HG02610 (cell line): ENCODE results near the gene NNMT.

ENCODE experiments used
- ATAC-seq: cut with Tn5 transposase; IDR thresholded peaks from one replicate; pipeline ENCODE4 v1.9.1; 2021; ENCODE audit warnings: mild to moderate bottlenecking, moderate library complexity; ENCODE audit not compliant: unreplicated experiment

NNMT gene

DNA sequence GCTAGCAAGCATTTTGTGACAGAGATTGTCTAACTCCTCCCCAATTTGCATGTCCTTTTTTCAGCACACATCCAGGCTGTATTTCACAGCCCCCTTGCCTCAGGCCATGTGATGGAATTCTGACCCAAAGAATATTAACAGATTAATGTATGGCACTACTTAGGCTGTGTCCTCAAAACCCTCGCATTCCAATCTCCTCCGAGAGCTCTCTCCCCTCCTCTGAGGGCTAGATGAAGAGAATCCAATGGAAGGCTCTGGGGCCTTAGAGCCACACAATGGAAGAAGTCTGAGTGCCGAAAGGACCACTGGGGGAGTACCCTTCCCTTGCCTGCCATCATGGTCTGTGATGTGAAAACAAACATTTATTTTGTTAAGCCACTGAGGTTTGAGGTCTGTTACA is 13.7 kb upstream of the NNMT start:
- no peak for ATAC-seq

DNA sequence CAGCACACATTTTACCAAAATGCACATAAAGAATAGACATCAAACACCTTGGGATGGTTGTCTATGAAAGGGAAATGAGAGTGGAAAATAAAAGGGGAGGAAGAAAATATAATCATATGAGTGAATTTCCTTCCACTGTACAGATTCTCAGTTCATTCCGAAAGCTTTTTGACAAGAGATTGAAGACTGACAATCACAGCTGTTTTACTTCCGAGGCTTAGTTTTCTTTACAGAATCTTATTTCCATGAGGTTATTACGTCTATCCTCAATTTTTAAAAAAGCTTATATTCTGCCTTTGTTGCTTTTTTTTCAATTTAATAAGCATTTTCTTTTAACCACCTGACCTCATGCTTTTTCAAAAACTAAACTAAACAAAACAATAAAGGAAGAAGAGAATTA is 12.8 kb upstream of the NNMT start:
- no peak for ATAC-seq

DNA sequence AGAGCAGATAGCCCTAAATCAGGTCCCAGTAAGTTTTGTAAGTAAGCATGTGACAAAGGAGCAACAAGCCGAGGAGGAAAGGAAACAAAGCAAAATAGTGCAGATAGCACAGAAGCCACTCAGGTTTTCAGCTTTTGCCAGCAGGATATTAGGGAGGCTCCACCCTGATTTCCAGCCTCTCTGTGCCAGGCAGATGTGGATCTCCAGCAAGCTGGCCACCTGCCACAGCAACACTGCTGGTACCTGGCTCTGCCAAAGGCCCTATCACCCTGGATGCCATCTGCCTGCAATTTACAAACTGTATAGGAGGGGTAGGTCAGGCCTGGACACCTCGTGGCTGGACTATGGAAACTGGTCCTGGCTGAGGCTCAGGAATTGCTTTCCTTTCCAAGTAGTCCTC is 12.2 kb upstream of the NNMT start:
- ATAC-seq, result no peak

DNA sequence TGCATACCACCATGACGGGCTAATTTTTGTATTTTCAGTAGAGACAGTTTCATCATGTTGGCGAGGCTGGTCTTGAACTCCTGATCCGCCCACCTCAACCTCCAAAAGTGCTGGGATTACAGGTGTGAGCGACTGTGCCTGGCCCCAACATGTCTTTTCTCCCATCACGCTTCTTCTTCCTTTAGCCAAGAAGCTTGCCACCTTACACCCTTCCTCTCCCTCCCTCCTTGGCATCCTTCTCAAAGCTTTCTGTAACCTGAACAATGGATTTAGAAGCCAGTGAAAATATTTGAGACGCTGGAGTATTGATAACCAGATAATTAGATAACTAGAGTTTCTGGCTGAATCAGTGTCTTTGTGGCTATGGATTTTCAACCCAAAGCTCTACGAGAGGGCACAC is 11.3 kb upstream of the NNMT start:
- ATAC-seq, result no peak

DNA sequence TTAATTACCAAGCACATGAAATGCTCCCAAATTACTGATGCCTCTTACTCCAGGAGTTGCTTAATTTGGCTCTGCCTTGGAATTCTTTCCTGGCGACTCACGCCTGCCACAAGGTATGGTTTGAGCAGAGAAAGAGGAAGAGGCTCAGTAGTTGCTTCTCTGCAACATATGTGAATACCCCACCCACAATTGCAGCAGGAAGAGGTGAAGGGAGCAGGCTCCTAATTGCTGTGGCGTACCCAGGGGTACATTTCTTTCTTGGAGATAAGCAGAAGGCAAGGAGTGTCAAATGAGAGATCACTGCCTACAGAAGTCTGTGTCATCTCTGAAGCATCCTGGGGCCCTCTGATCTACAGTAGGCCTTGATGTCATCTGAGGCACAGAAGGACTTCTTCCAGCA is 10.6 kb upstream of the NNMT start:
- ATAC-seq, result no peak

DNA sequence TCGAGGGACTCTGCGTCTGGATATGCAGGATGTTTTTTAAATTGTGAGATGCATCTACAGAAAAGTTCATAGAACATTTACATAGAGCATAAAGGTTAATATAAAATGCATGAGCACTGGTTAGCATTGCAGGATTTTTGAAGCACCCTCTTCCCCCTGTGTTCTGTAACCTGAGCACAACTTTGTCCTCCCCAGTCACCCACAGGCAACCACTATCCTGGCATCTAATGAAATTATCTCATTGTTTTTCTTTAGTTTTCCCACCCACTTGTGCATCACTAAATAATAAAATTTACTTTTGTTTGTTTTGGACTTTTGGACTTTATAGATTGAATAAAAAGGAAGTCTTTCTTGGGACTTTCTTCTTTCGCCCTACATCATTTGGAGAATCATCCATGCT is 10.0 kb upstream of the NNMT start:
- no peak for ATAC-seq

DNA sequence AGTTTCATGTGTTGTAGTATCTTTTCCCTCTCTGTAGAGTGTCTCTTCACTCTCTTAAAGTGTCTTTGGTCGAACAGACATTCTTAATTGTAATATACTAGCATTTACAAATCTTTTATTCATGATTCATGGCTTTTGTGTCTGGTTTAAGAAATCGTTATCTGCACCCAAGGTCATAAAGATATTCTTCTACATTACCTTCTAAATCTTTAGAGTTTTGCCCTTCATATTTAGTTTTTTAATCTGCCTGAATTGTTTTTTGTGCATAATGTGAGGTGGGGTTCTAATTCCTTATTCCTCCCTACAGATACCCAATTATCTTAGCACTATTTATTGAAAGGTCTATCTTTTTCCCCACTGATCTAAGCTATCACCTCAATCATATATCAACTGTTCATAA is 9.0 kb upstream of the NNMT start:
- ATAC-seq, result no peak

DNA sequence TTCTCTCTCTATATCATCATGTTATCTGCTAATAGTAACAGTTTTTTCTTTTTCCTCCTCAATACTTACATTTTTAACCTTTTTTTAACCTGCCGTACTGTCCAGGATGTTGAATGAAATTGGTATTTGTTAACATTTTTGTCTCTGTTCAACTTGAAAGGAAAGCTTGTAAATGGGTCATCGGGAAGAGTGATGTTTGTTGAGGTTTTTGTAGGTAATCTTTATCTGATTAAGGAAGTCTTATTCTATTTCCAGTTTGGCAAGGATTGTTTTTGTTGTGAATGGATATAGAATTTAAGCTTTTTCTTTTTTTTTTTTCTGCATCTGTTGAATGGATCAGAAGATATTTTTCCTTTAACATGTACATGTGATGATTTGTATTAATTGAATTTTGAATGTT is 8.1 kb upstream of the NNMT start:
- ATAC-seq, result no peak

DNA sequence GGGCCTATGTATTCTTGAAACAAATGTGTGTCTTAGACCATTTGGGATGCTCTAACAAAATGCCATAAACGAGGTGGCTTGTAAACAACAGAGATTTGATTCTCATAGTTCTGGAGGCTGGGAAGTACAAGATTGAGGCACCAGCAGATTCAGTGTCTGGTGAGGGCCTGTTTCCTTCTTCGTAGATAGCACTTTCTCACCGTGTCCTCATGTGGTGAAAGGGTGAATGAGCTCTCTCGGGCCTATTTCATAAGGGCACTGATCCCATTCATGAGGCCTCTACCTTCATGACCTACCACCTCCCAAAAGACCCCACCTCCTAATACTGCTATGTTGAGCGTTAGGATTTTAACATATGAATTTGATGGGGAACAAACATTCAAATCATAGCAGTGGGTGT is 6.4 kb upstream of the NNMT start:
- no peak for ATAC-seq

DNA sequence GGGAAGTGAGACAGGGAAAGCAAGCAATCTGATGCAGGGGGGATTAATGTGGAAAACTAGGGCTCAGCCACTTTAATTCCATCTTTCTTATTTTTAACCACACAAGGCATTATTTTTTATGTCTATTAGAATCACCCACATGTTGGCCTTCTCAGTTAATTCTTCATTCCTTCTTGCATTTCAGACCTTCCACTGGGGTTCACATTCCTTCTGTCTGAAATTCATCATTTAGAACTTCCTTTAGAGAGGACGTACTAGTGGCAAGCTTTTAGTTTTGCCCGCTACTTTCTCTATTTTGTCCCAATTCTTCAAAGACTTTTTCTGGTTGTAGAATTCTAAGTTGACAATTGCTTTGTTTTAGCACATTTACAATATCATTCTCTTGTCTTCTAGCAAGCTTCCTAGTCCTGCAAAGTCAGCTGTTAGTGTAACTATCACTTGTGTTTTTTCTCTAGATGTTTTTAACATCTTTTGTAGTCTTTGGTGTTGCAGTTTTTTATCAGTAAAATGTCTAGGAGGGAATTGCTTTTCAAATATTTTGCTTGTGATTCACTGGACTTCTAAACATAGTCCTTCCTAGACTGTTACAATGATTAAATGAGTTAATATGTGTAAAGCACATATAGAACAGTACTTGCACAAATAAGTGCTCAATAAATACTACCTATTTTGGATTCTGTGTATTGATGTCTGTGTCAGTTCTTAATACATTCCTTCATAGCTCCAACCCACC is 5.5 kb upstream of the NNMT start:
- no peak for ATAC-seq

DNA sequence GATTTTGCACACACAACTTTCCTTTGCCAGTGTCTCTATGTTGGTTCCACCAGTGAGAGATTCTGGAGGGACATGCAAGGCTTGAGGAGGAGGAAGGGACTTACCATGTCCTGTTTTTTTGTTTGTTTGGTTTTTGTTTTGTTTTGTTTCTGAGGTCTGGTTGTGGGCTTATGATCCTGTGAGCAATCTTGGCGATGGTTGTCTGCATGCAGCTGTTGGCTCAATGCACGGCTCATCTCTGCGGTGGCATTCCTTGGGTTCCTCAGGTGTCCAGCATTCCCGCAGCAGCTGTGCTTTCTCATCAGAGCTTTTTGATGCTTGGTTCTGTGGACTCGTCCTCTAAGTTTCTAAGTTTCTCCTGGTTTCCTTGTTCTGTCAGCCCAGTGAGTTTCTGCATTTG is 4.8 kb upstream of the NNMT start:
- ATAC-seq, result no peak

DNA sequence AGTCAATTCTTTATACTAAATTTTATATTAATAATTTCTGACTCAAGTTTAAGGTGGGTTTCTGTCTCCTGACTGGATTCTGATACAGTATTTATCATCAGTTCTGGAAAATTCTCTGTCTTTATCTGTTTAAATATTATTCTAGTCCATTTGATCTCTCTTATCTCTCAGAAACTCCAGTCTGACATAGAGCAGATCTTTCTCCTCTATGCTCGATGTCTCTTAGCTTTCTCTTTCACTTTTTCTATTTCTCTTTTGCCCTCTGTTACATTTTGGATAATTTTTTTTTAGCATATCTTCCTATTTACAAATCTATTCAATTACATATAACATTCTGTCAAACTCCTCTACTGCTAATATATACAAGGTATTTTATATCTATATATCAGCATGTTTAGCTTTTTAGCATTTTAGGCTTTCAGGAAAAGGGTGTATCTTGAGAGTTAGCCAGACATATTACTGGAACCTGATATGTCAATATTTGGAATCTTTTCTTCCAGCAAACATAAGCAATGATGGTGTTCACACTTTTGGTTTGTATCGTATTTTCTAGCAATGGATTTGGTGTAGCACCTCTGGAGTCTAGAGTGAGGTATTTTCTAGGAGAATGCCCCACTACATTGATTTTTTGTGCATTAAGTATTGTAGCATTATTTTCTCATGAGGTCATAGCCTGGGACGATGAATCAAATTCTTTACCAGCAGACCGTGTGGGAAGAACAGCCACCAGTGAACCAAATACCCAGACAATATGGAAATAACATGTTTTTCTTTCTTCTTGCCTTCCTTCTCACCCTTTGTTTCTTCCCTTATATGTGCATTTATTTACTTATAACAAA is 4.1 kb upstream of the NNMT start:
- no peak for ATAC-seq

DNA sequence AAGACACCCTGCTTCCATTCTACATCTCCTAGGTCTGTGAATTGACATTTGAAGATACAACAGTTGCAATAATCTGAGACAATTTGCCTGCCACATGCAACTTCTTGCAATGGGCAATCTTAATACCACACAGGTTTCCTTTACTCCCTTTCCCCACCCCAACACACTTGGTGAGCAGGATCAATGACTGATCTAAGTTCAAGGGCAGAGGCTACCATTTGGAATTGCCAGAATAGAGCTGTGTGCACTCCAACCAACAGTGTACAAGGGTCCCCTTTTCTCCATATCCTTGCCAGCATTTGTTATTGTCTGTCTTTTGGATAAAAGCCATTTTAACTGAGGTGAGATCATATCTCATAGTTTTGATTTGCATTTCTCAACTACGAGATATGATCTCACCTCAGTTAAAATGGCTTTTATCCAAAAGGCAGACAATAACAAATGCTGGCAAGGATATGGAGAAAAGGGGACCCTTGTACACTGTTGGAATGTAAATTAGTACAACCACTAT is 2.9 kb upstream of the NNMT start:
- no peak for ATAC-seq

DNA sequence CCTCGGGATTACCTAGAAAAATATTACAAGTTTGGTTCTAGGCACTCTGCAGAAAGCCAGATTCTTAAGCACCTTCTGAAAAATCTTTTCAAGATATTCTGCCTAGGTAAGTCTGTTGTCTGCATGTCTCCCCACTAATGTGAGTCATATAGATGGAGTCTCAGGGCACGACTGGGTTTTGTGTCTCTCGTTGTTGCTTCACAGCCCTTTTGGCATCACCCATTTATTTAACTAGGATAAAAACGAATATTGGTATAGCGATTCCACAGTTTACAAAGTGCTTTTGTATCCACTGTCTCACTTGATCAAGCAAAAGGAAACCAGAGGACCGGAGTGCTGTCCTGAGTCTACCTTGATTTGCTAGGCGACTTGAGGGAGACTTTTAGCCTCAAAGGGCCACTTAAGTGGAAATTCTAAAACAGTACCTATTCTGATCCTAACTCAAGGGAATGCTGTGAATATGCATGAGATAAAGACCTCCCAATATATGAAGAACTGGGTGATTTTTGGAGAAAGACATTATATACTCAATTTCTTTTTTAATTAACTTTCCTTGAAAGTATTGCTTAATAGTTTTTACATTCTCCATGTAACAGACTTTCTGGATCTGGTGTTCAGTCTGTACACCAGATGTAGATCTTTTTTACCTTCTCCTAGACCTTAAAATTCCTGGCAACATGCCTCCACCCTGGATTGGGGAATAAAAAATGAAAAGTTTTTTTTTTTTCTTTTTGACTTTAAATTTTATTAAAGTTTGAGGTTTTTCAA is 590 bp downstream of the NNMT start:
- no peak for ATAC-seq

DNA sequence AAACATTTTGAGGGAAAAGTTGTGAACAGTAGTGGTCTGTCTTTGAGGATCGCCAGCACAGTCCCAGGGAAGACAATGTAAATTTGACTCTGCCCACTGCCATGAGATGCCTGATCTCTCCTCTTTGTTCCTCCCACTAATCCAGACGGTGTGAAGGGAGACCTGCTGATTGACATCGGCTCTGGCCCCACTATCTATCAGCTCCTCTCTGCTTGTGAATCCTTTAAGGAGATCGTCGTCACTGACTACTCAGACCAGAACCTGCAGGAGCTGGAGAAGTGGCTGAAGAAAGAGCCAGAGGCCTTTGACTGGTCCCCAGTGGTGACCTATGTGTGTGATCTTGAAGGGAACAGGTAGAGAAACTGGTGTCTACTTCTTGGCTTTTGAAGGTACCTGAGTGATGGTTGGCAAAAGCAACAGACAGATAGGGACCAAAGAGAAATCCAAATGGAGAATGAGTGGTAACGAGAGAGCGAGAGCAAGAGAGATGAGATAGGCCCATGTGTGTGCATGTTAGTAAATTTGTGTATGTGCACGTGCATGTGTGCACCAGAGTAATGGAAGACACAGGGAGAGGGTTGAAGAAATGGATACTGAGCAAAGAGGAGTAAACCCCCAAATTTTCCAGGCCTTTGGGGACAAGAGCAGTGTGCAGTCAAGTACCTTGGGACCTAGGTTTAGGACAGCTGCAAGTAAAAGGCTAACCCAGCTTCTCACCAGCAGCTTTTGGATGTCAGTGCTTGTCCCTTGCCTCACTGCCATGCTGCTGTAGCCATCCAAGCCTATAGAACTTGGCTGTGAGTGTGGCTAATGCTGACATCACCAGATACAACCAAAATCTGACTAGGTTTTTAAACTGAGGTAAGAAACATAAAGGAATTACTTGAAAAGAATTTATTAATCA is 1.9 kb downstream of the NNMT start:
- no peak for ATAC-seq

DNA sequence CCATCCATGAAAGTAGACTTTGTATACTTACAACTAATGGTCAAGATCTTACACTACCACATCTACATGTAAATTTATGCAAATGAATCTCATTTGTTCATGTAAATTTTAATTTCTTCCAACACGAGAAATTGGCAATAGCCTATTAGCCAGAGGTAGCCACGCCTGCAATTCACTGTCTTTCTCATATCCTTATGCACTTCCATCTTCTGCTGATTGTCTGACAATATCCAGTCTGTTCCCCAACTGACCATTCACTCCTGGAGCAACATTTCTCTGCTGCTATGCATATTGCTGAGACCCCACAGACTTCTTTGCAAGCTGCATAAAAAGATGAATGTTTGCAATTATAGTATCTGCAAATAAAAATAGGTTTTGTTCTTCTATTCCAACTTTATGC is 2.5 kb downstream of the NNMT start:
- ATAC-seq, result no peak

DNA sequence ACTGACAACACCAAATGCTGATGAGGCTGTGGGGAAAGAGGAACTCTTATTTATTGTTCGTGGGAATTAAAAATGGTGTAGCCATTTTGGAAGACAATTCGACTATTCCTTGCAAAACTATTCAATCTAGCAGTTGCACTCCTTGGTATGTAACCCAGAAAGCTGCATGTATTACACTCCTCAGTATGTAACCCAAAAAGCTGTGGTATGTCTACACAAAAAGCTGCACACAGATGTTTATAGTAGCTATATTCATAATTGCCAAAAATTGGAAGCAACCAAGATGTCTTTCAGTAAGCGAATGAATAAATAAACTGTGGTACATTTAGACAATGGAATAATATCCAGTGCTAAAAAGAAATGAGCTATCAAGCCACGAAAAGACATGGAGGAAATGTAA is 4.9 kb downstream of the NNMT start:
- no peak for ATAC-seq

DNA sequence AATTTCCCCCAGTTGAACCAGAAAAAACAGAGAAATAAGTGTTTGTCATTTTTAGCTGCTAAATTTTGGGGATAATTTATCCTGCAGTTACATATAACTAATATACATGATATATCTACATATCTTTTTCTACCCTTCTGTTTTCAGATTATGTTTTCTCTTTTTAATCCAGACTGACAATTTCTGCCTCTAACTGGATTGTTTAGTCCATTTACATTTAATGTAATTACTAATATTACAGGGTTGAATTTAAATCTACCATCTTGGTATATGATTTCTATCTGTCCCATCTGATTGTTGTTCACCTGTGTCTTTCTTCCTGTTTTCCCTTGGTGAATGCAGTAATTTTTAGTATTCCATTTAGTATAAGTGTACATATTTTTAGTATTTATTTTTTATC is 5.7 kb downstream of the NNMT start:
- ATAC-seq, result no peak

DNA sequence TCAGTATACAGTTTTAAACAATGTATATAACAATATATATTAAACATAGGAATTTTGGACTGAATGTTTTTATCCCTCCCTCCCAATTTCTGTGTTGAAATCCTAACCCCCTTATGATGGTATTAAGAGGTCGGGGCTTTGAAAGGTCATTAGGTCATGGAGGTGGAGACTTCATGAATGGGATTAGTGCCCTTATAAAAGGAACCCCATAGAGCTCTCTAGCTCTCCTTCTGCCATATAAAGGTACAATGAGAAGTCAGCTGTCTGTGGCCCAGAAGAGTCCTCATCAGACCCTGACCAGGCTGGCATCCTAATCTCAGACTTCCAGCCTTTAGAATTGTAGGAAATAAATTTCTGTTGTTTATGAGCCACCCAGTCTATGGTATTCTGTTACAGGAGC is 6.5 kb downstream of the NNMT start:
- ATAC-seq, result no peak

DNA sequence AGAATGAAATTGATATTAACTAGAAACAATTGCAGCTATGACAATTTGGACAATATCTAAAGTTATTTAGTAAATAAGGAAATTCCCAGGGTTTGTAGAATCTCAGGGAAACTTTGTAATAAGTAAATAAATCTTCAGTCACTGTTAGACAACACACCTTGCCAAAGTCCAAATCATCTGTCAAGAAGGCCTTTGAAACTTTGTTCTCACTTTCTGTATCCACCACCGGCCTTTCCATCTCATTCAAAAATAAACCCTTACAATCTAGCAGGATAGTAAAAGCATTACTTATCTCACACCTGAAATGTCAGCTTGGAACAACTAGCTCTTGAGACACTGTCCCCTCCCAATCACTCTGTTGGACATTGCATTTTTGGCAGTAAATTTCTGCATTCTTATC is 7.9 kb downstream of the NNMT start:
- no peak for ATAC-seq

DNA sequence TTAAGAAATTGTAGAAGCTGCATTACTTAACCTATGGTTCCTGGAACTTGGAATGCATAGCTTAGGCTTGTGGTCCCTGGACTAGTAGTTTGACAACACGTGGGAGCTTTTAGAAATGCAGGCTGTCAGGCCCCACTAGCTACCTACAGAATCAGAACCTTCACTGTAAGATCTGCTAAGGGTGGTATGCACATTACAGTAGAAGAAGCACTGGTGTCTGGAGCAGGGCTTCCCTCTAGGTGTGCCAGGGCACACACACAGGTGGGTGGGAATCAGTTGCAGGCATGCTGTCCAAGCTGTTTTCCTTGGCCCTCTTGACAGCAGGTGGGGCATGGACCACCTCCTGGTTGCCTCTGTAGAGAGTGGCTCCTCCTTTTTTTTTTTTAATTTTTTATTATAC is 8.8 kb downstream of the NNMT start:
- no peak for ATAC-seq
